GM23338 (cell line): ENCODE measurements around the gene KLK4. TPM values are rescaled to one million over a fixed set of nuclear protein-coding genes. Genes with fewer than 3 reads are reported as not detected.

Experiments used
- ATAC-seq: fragments of 200-7000 bp; cut with Tn5 transposase; 3 replicates; pipeline ENCODE4 v1.9.1; 2020
- DNase-seq: peaks from one replicate; pipeline ENCODE4 v3.0.0-alpha.2; 2015; ENCODE audit warnings: low spot score
- H2AFZ ChIP-seq: fragments of 200-600 bp; sonication (generic); 2 replicates; pipeline ENCODE4 v1.8.0; 2016; ENCODE audit warnings: antibody characterized with exemption, mild to moderate bottlenecking, moderate library complexity
- H3F3A ChIP-seq: fragments of 200-600 bp; sonication (generic); replicated peaks from 2 replicates; pipeline ENCODE4 v1.8.0; 2017; ENCODE audit warnings: antibody characterized with exemption, mixed run types, low read depth
- H3K27ac ChIP-seq: fragments of 200-600 bp; sonication (generic); 2 replicates; pipeline ENCODE4 v1.6.1; 2016; ENCODE audit warnings: low read depth
- H3K27me3 ChIP-seq: fragments of 200-600 bp; sonication (generic); 2 replicates; pipeline ENCODE4 v1.8.0; 2016; ENCODE audit warnings: mild to moderate bottlenecking, mixed run types, moderate library complexity; ENCODE audit not compliant: insufficient read depth
- H3K36me3 ChIP-seq: fragments of 200-600 bp; sonication (generic); 2 replicates; pipeline ENCODE4 v1.8.0; 2016; ENCODE audit warnings: mild to moderate bottlenecking; ENCODE audit not compliant: insufficient read depth
- H3K4me1 ChIP-seq: fragments of 200-600 bp; sonication (generic); 2 replicates; pipeline ENCODE4 v1.8.0; 2016; ENCODE audit warnings: mild to moderate bottlenecking, moderate library complexity; ENCODE audit not compliant: insufficient read depth
- H3K4me2 ChIP-seq: fragments of 200-600 bp; sonication (generic); 2 replicates; pipeline ENCODE4 v1.7.1; 2017; ENCODE audit warnings: mixed run types
- H3K4me3 ChIP-seq: fragments of 200-600 bp; sonication (generic); 2 replicates; pipeline ENCODE4 v1.6.1; 2016; ENCODE audit warnings: mixed run types
- H3K79me2 ChIP-seq: fragments of 200-600 bp; sonication (generic); replicated peaks from 2 replicates; pipeline ENCODE4 v1.8.0; 2017; ENCODE audit warnings: mild to moderate bottlenecking; ENCODE audit not compliant: insufficient read depth
- H3K9me2 ChIP-seq: fragments of 200-600 bp; sonication (generic); 2 replicates; pipeline ENCODE4 v1.8.0; 2017; ENCODE audit not compliant: insufficient read depth
- H4K20me1 ChIP-seq: fragments of 200-600 bp; sonication (generic); replicated peaks from 2 replicates; pipeline ENCODE4 v1.8.0; 2017; ENCODE audit warnings: mild to moderate bottlenecking; ENCODE audit not compliant: insufficient read depth
- H3K27ac Mint-ChIP-seq: 2 replicates; pipeline ENCODE4 v1.8.0; 2020; ENCODE audit warnings: inconsistent platforms, mild to moderate bottlenecking, moderate library complexity, mixed read lengths
- H3K27me3 Mint-ChIP-seq: 3 replicates; pipeline ENCODE4 v1.8.0; 2022; ENCODE audit warnings: low read depth, mild to moderate bottlenecking, moderate library complexity, mixed read lengths, inconsistent platforms; ENCODE audit not compliant: insufficient read depth, poor library complexity
- H3K36me3 Mint-ChIP-seq: 3 replicates; pipeline ENCODE4 v1.8.0; 2021; ENCODE audit warnings: low read depth, mild to moderate bottlenecking, inconsistent platforms, moderate library complexity, mixed read lengths
- H3K4me1 Mint-ChIP-seq: 3 replicates; pipeline ENCODE4 v1.8.0; 2020; ENCODE audit warnings: mild to moderate bottlenecking, inconsistent platforms, mixed read lengths
- H3K4me3 Mint-ChIP-seq: 3 replicates; pipeline ENCODE4 v1.8.0; 2021; ENCODE audit warnings: moderate library complexity, mild to moderate bottlenecking, inconsistent platforms, mixed read lengths
- H3K9me3 Mint-ChIP-seq: 3 replicates; pipeline ENCODE4 v1.8.0; 2020; ENCODE audit warnings: moderate library complexity, mild to moderate bottlenecking, inconsistent platforms, mixed read lengths
- CREB1 ChIP-seq: fragments of 250-450 bp; sonication (Bioruptor Pico); IDR thresholded peaks from 2 replicates; pipeline ENCODE4 v1.5.0; 2020; ENCODE audit warnings: low read depth, mild to moderate bottlenecking, moderate library complexity
- CTCF ChIP-seq, 2 experiments: fragments of 200-600 bp in 1 of 2; sonication (generic) in 1 of 2; conservative IDR thresholded peaks; 2 replicates each; pipeline versions ENCODE4 v1.5.1 to v1.6.1; 2016 to 2017; ENCODE audit warnings: antibody characterized with exemption in 2 of 2, low read depth in 2 of 2, mild to moderate bottlenecking in 2 of 2, moderate library complexity in 1 of 2
- ETS1 ChIP-seq: IDR thresholded peaks from 2 replicates; pipeline ENCODE4 v1.6.1; 2016; ENCODE audit warnings: antibody characterized with exemption
- EZH2 ChIP-seq: fragments of 200-600 bp; sonication (generic); IDR thresholded peaks from one replicate; pipeline ENCODE4 v1.8.0; 2017; ENCODE audit warnings: antibody characterized with exemption, mild to moderate bottlenecking, low read depth; ENCODE audit not compliant: unreplicated experiment
- EZH2phosphoT487 ChIP-seq: fragments of 200-600 bp; sonication (generic); IDR thresholded peaks from one replicate; pipeline ENCODE4 v1.8.1; 2018; ENCODE audit warnings: antibody characterized with exemption; ENCODE audit not compliant: unreplicated experiment
- JUNB ChIP-seq: IDR thresholded peaks from one replicate; pipeline ENCODE4 v1.6.1; 2016; ENCODE audit warnings: antibody characterized with exemption; ENCODE audit not compliant: unreplicated experiment
- NANOG ChIP-seq: IDR thresholded peaks from 2 replicates; pipeline ENCODE4 v1.6.1; 2016; ENCODE audit warnings: antibody characterized with exemption, borderline replicate concordance
- POLR2AphosphoS5 ChIP-seq: IDR thresholded peaks from 2 replicates; pipeline ENCODE4 v1.6.1; 2016; ENCODE audit warnings: antibody characterized with exemption, low read depth
- REST ChIP-seq: IDR thresholded peaks from one replicate; pipeline ENCODE4 v1.6.1; 2018; ENCODE audit warnings: antibody characterized with exemption; ENCODE audit not compliant: unreplicated experiment
- STAT1 ChIP-seq: IDR thresholded peaks from one replicate; pipeline ENCODE4 v1.6.1; 2016; ENCODE audit warnings: antibody characterized with exemption; ENCODE audit not compliant: unreplicated experiment
- ZNF114 ChIP-seq: fragments of 250-450 bp; sonication (Bioruptor Pico); IDR thresholded peaks from 2 replicates; pipeline ENCODE4 v1.5.0; 2020; ENCODE audit warnings: mild to moderate bottlenecking, moderate library complexity
- ZNF331 ChIP-seq: fragments of 250-450 bp; sonication (Bioruptor Pico); IDR thresholded peaks from 2 replicates; pipeline ENCODE4 v1.5.0; 2020; ENCODE audit warnings: low read depth, mild to moderate bottlenecking, moderate library complexity
- ZNF462 ChIP-seq: fragments of 250-450 bp; sonication (Bioruptor Pico); IDR thresholded peaks from 2 replicates; pipeline ENCODE4 v1.5.0; 2020; ENCODE audit warnings: mild to moderate bottlenecking, moderate library complexity
- polyA plus RNA-seq: library from polyadenylated mRNA; unstranded; fragments of >200 nt; fragmentation: Nextera tagmentation; extraction: Ambion mirVana; gene quantifications from 2 replicates; pipeline ENCODE4 v1.2.1, GENCODE V29; 2016
- total RNA-seq: library from RNA; depleted of rRNA; stranded (reverse); fragments of >200 nt; shearing (Covaris generic); gene quantifications from 2 replicates; pipeline ENCODE4 v1.2.3, GENCODE V29; 2014

The KLK4 gene
- total and polyA plus RNA-seq, 2 experiments from 2014 or later, result 0.76 to 1.8 TPM

- Histone ChIP-seq H3K4me2 (no peak overlapping the region), H3K27me3 (peaks cover 57% of the 10 kb centered on the region), H3K27ac (no peak overlapping the region), H3F3A (0 out of 2 replicates have a peak, but pooled peaks cover 2% of the 10 kb centered on the region), H3K79me2 (no peaks in the 10 kb centered on the region), H4K20me1 (no peaks in the 10 kb centered on the region), H3K4me1 (peaks cover 15% of the 10 kb centered on the region), H2AFZ (no peak overlapping the region; the same call in 1 of the 2 replicates), H3K9me2 (no peaks in the 10 kb centered on the region), H3K4me3 (no peak overlapping the region), H3K36me3 (no peaks in the 10 kb centered on the region)
- no peaks in the 10 kb centered on the region; the same call in 2 of the 3 replicates for H3K36me3 Mint-ChIP-seq
- peaks cover 25% of the 10 kb centered on the region for H3K27me3 Mint-ChIP-seq
- H3K4me3 Mint-ChIP-seq, result no peak overlapping the region; the same call in 2 of the 3 replicates
- no peaks in the 10 kb centered on the region; the same call in 1 of the 3 replicates for H3K9me3 Mint-ChIP-seq
- ATAC-seq (no peak), DNase-seq (no peak)
- TF ChIP-seq ZNF114 (CRISPR knock-in tag) (no peak), STAT1 (no peak), ZNF462 (no peak), CREB1 (no peak), REST (no peak), POLR2AphosphoS5 (no peak), EZH2 (no peak), ETS1 (no peak), NANOG (no peak), CTCF (conservative IDR thresholded peaks at IDR 0.05; ENCODE audit: low read depth in 2 of 2) (no peak), EZH2phosphoT487 (no peak), JUNB (no peak), ZNF331 (CRISPR knock-in tag) (no peak)
- peaks cover 13% of the 10 kb centered on the region for H3K4me1 Mint-ChIP-seq
- H3K27ac Mint-ChIP-seq, result no peak overlapping the region
These were observed 473 bp downstream of the KLK4 start for GRCh38 chr19:50910722-50911121.
